Mucosa of stomach (tissue), 1 donor: Measurements from ENCODE around the gene GAS2L2.

ENCODE experiments used
- H3K27me3 ChIP-seq: one replicate; pipeline ENCODE4 v1.7.0; 2013; ENCODE audit warnings: mild to moderate bottlenecking, low read length; ENCODE audit not compliant: control insufficient read depth, insufficient read depth
- H3K36me3 ChIP-seq: one replicate; pipeline ENCODE4 v1.7.0; 2013; ENCODE audit warnings: low read length; ENCODE audit not compliant: control insufficient read depth, insufficient read depth
- H3K4me1 ChIP-seq: one replicate; pipeline ENCODE4 v1.7.0; 2013; ENCODE audit warnings: mild to moderate bottlenecking, low read length; ENCODE audit not compliant: control insufficient read depth, insufficient read depth
- H3K4me3 ChIP-seq: one replicate; pipeline ENCODE4 v1.7.0; 2013; ENCODE audit warnings: low read length
- H3K9ac ChIP-seq: one replicate; pipeline ENCODE4 v1.7.0; 2013; ENCODE audit warnings: mild to moderate bottlenecking, low read length, moderate library complexity
- H3K9me3 ChIP-seq: one replicate; pipeline ENCODE4 v1.7.0; 2013; ENCODE audit warnings: mild to moderate bottlenecking, low read length, moderate library complexity; ENCODE audit not compliant: control insufficient read depth
- donor health status: Pancreatic carcinoma.

The GAS2L2 gene

GRCh38 chr17:35788477-35789368, 35.7 kb upstream of the GAS2L2 start:
- peaks cover 51% of the 10 kb centered on the region for H3K4me1 ChIP-seq
- no peaks in the 10 kb centered on the region for H3K27me3 ChIP-seq
- H3K9me3 ChIP-seq: no peaks in the 10 kb centered on the region
- H3K4me3 ChIP-seq: no peak overlapping the region
- H3K9ac ChIP-seq: peak overlapping the region; percentile 16
- no peaks in the 10 kb centered on the region for H3K36me3 ChIP-seq

- peaks cover 61% of the 10 kb centered on the region for H3K4me1 ChIP-seq
- H3K36me3 ChIP-seq: no peaks in the 10 kb centered on the region
- H3K27me3 ChIP-seq: no peaks in the 10 kb centered on the region
- peak overlapping the region; percentile 50 for H3K9ac ChIP-seq
- H3K4me3 ChIP-seq: no peak overlapping the region
- no peaks in the 10 kb centered on the region for H3K9me3 ChIP-seq
These were observed 33.9 kb upstream of the GAS2L2 start for GRCh38 chr17:35786941-35787432.

- Histone ChIP-seq H3K4me1 (peaks cover 61% of the 10 kb centered on the region), H3K4me3 (no peak overlapping the region), H3K9ac (peak overlapping the region; percentile 40)
These were observed 31.9 kb upstream of the GAS2L2 start for GRCh38 chr17:35784895-35785294.

GRCh38 chr17:35780950-35781349, 27.9 kb upstream of the GAS2L2 start:
- Histone ChIP-seq H3K36me3 (peaks cover 6% of the 10 kb centered on the region), H3K27me3 (no peaks in the 10 kb centered on the region), H3K9ac (no peak overlapping the region), H3K4me3 (no peak overlapping the region), H3K4me1 (peaks cover 46% of the 10 kb centered on the region), H3K9me3 (no peaks in the 10 kb centered on the region)

More at GRCh38 chr17:35784895-35785294, 31.9 kb upstream of the GAS2L2 start:
- no peaks in the 10 kb centered on the region for H3K9me3 ChIP-seq
- no peaks in the 10 kb centered on the region for H3K27me3 ChIP-seq
- no peaks in the 10 kb centered on the region for H3K36me3 ChIP-seq

- H3K4me3 ChIP-seq: no peak overlapping the region
- H3K27me3 ChIP-seq: no peaks in the 10 kb centered on the region
- H3K36me3 ChIP-seq: peaks cover 6% of the 10 kb centered on the region
- peaks cover 50% of the 10 kb centered on the region for H3K4me1 ChIP-seq
- H3K9me3 ChIP-seq: no peaks in the 10 kb centered on the region
- H3K9ac ChIP-seq: no peak overlapping the region
These were observed 25.7 kb upstream of the GAS2L2 start for GRCh38 chr17:35778641-35779196.

- Histone ChIP-seq H3K4me3 (no peak overlapping the region), H3K27me3 (no peaks in the 10 kb centered on the region), H3K9ac (peak overlapping the region; percentile 27), H3K4me1 (peaks cover 39% of the 10 kb centered on the region), H3K9me3 (no peaks in the 10 kb centered on the region), H3K36me3 (peaks cover 6% of the 10 kb centered on the region)
These were observed 22.5 kb upstream of the GAS2L2 start for GRCh38 chr17:35775583-35775982.

GRCh38 chr17:35775039-35775438, 22.0 kb upstream of the GAS2L2 start:
- Histone ChIP-seq H3K36me3 (peaks cover 6% of the 10 kb centered on the region), H3K9ac (peak overlapping the region; percentile 27), H3K4me1 (peaks cover 39% of the 10 kb centered on the region), H3K4me3 (no peak overlapping the region), H3K9me3 (no peaks in the 10 kb centered on the region), H3K27me3 (no peaks in the 10 kb centered on the region)

- Histone ChIP-seq H3K4me3 (no peak overlapping the region), H3K9ac (peak overlapping the region; percentile 27), H3K27me3 (no peaks in the 10 kb centered on the region), H3K36me3 (peaks cover 6% of the 10 kb centered on the region), H3K4me1 (peaks cover 39% of the 10 kb centered on the region), H3K9me3 (no peaks in the 10 kb centered on the region)
These were observed 21.5 kb upstream of the GAS2L2 start for GRCh38 chr17:35774499-35774898.

- Histone ChIP-seq H3K9me3 (no peaks in the 10 kb centered on the region), H3K36me3 (no peaks in the 10 kb centered on the region), H3K4me1 (peaks cover 42% of the 10 kb centered on the region), H3K27me3 (no peaks in the 10 kb centered on the region), H3K9ac (no peak overlapping the region), H3K4me3 (no peak overlapping the region)
These were observed 20.8 kb upstream of the GAS2L2 start for GRCh38 chr17:35773679-35774425.

GRCh38 chr17:35773129-35773528, 20.1 kb upstream of the GAS2L2 start:
- no peak overlapping the region for H3K9ac ChIP-seq
- H3K9me3 ChIP-seq: no peaks in the 10 kb centered on the region
- H3K4me3 ChIP-seq: no peak overlapping the region
- no peaks in the 10 kb centered on the region for H3K27me3 ChIP-seq
- no peaks in the 10 kb centered on the region for H3K36me3 ChIP-seq
- H3K4me1 ChIP-seq: peaks cover 42% of the 10 kb centered on the region

GRCh38 chr17:35769895-35770486, 17.0 kb upstream of the GAS2L2 start:
- H3K4me1 ChIP-seq: peaks cover 22% of the 10 kb centered on the region
- H3K9me3 ChIP-seq: no peaks in the 10 kb centered on the region
- H3K27me3 ChIP-seq: no peaks in the 10 kb centered on the region
- no peaks in the 10 kb centered on the region for H3K36me3 ChIP-seq
- no peak overlapping the region for H3K9ac ChIP-seq
- H3K4me3 ChIP-seq: no peak overlapping the region
